GM18507 (cell line): ENCODE data around the gene ANKS1B.
"Not testable (repeated sequence)": the region's sequence is repeated elsewhere in the genome, so short reads cannot be mapped to it uniquely, and the experiment has no call there.

Source experiments
- DNase-seq: peaks from one replicate; pipeline ENCODE4 v3.0.0; 2011; ENCODE audit warnings: low read depth; ENCODE audit not compliant: insufficient read length; ENCODE audit errors: extremely low spot score
- FAIRE-seq: peaks from 2 replicates; lab custom pipeline; 2011; peaks lifted over from hg19 to GRCh38; lab: Jason Lieb, UNC

The ANKS1B gene

GRCh38 chr12:99984271-99985128, at the start of gene ANKS1B:
Gene ANKS1B, minus strand, starts transcription at chr12:99984936. Its CDS starts 699 bp downstream, at chr12:99984237.
- DNase-seq (no peak), FAIRE-seq (no peak)

DNA sequence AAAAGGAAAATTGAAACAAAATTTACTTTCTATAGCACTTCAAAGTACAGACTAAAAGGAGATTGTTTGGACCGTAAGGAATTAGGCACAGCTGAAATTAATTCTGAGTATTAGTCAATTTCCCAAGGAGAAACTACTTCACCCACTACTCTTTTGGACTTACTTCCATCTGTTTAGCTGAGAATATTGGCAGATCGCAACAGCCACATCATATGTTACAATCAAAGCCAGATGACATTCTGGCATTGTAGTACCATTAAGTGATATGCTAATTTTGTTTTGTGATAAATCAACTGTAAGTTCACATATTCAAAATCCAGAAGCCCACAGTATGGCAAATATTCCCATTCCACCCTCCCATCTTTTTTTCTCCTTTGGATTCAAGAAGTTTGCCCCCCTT, 47.1 kb upstream of the ANKS1B start:
- no peak for FAIRE-seq
- DNase-seq: no peak

DNA sequence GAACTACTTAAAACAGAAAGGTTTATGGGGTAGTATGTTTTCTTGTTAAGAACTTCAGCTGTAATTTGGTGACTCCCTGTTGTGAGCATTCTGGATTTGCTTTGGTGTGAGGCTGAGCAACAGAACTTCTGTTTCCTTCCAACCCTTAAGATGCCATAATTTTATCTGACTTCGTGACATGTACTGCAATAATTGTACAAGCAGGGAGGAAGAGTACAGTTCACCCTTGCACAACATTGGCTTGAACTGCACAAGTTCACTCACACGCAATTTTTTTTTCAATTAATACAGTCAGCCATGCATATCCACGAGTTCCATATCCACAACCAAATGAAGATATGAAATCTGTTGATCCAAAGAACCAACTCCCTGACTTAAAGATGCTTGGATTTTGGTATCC, 42.9 kb upstream of the ANKS1B start:
- DNase-seq (no peak), FAIRE-seq (no peak)

GRCh38 chr12:100026241-100026640, 41.5 kb upstream of the ANKS1B start:
- DNase-seq (no peak), FAIRE-seq (no peak)

DNA sequence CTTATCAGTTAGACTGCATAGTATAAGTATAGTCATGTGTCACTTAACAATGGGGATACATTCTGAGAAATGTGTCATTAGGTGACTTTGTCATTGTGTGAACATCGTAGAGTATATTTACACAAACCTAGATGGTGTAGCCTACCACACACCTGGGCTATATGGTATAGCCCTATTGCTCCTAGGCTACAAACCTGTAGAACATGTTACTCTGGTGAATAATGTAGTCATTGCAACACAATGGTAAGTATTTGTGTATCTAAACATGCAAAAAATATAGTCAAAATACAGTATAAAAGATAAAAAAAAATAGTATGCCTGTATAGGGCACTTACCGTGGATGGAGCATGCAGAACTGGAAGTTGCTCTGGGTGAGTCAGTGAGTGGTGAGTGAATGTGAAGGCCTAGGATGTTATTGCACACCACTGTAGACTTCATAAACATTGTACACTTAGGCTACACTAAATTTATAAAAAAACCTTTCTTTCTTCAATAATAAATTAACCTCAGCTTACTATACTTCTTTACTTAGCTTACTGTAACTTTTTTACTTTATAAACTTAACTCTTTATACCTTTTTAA, 40.3 kb upstream of the ANKS1B start:
- no peak for FAIRE-seq
- no peak for DNase-seq

GRCh38 chr12:100020370-100020769, 35.6 kb upstream of the ANKS1B start:
- DNase-seq (no peak), FAIRE-seq (no peak)

- FAIRE-seq (no peak), DNase-seq (no peak)
These were observed 32.3 kb upstream of the ANKS1B start for GRCh38 chr12:100017056-100017455.

GRCh38 chr12:100016304-100016703, 31.6 kb upstream of the ANKS1B start:
- not testable (repeated sequence) for FAIRE-seq, DNase-seq

- FAIRE-seq, DNase-seq: not testable (repeated sequence)
These were observed 21.1 kb upstream of the ANKS1B start for GRCh38 chr12:100005846-100006245.

DNA sequence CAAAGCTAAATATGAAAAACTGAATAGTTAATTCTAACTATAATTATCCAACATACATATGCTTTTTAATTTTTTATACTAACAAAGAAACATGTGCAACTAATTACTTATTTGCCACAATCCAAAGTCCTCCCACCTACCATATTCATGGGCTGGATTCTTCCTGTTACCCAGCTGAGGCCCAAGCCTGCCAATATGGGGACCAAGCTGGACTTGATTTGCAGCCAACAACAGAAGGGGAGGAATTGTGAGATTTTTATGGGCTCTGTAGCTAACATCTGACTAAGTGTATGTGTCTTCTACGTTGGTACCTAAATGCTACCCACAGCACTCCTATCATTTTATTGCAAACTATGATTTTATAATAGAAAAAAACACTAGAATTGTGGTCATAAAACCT, 13.1 kb upstream of the ANKS1B start:
- no peak for FAIRE-seq
- no peak for DNase-seq

GRCh38 chr12:99996095-99996494, 11.4 kb upstream of the ANKS1B start:
- no peak for FAIRE-seq
- DNase-seq: no peak

GRCh38 chr12:99985631-99986030, 895 bp upstream of the ANKS1B start:
- FAIRE-seq: no peak
- DNase-seq: no peak

GRCh38 chr12:99985129-99985570, 414 bp upstream of the ANKS1B start:
- DNase-seq (no peak), FAIRE-seq (peak; percentile 21)

- no peak for DNase-seq
- no peak for FAIRE-seq
These were observed 1.1 kb downstream of the ANKS1B start for GRCh38 chr12:99983456-99984258.

- DNase-seq (no peak), FAIRE-seq (no peak)
These were observed 3.0 kb downstream of the ANKS1B start for GRCh38 chr12:99981639-99982190.

- FAIRE-seq: no peak
- DNase-seq: no peak
These were observed 5.3 kb downstream of the ANKS1B start for GRCh38 chr12:99979471-99979870.

DNA sequence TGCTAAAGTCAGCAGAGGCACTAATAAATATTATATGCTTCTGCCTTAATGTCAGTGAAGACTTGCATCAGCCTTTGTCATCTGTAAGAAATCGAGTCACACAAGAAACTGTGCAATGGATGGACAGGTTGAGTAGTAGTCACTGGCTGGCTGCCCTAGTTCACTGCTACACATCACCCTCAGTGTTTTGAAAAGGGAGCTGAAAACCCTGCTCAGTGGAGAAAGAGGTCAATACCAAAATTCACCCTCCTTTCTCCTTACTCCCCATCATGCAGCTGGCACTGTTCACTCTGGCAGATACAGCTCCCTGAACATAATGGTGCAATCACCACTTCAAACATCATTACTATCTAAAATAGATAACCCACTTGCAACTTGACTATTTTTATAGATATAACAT, 6.6 kb downstream of the ANKS1B start:
- no peak for DNase-seq
- no peak for FAIRE-seq

GRCh38 chr12:99977550-99977949, 7.2 kb downstream of the ANKS1B start:
- FAIRE-seq (no peak), DNase-seq (no peak)

- FAIRE-seq: no peak
- DNase-seq: no peak
These were observed 8.0 kb downstream of the ANKS1B start for GRCh38 chr12:99976762-99977161.

GRCh38 chr12:99975321-99975720, 9.4 kb downstream of the ANKS1B start:
- no peak for DNase-seq
- no peak for FAIRE-seq
